ENCODE results near the gene OR8B2. TPM values are rescaled to one million over a fixed set of nuclear protein-coding genes. Genes with fewer than 3 reads are reported as not detected.
"Not testable (repeated sequence)": the region's sequence is repeated elsewhere in the genome, so short reads cannot be mapped to it uniquely, and the experiment has no call there.

OR8B2 gene
- total RNA-seq, 2 experiments from 2014 or later: not detected

DNA sequence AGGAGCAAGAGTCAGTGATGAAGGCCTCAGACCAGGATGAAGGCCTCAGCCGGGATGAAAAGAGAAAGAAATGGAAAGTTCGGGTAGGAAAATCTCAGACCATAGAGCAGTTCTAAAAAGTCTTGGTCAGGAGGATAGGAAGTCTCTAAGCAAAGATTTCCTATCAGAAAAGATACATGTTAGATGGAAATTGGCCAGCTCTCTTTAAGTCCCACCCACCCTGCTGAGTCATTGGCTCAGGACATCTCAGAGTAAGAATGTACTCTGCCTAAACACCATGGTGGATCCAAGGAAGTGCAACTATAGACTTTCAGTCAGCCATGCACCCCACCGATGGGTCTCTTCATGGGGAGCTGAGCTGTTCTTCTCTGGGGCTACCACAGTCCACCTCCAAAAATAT, 10.1 kb upstream of the OR8B2 start:
- POLR2A ChIA-PET: no interaction called here

GRCh38 chr11:124382857-124383256, 1.4 kb downstream of the OR8B2 start:
- intact Hi-C loops (cut with micrococcal nuclease); H3K36me3 Mint-ChIP-seq (ENCODE audit: low read depth); POLR2A ChIA-PET; H3K4me3 Mint-ChIP-seq; H3K27me3 Mint-ChIP-seq; ATAC-seq; DNase-seq; H3K27ac Mint-ChIP-seq; CTCF ChIA-PET; H3K9me3 Mint-ChIP-seq; H3K4me1 Mint-ChIP-seq (ENCODE audit: low read depth): not testable (repeated sequence)

More for the DNA sequence above, 10.1 kb upstream of the OR8B2 start:
- Mint-ChIP-seq H3K4me1 (ENCODE audit: low read depth) (no peaks in the 10 kb centered on the region), H3K27ac (no peak overlapping the region), H3K27me3 (peaks cover 5% of the 10 kb centered on the region), H3K4me3 (no peak overlapping the region), H3K36me3 (ENCODE audit: low read depth) (no peaks in the 10 kb centered on the region), H3K9me3 (no peaks in the 10 kb centered on the region)
- TF ChIP-seq, protein P1, sequence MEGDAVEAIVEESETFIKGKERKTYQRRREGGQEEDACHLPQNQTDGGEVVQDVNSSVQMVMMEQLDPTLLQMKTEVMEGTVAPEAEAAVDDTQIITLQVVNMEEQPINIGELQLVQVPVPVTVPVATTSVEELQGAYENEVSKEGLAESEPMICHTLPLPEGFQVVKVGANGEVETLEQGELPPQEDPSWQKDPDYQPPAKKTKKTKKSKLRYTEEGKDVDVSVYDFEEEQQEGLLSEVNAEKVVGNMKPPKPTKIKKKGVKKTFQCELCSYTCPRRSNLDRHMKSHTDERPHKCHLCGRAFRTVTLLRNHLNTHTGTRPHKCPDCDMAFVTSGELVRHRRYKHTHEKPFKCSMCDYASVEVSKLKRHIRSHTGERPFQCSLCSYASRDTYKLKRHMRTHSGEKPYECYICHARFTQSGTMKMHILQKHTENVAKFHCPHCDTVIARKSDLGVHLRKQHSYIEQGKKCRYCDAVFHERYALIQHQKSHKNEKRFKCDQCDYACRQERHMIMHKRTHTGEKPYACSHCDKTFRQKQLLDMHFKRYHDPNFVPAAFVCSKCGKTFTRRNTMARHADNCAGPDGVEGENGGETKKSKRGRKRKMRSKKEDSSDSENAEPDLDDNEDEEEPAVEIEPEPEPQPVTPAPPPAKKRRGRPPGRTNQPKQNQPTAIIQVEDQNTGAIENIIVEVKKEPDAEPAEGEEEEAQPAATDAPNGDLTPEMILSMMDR (IDR thresholded peaks at IDR 0.05): no peak
- ATAC-seq (no peak), DNase-seq (peak; percentile 5)
- intact Hi-C loops (cut with micrococcal nuclease): no loop called here
- CTCF ChIA-PET: no interaction called here

DNA sequence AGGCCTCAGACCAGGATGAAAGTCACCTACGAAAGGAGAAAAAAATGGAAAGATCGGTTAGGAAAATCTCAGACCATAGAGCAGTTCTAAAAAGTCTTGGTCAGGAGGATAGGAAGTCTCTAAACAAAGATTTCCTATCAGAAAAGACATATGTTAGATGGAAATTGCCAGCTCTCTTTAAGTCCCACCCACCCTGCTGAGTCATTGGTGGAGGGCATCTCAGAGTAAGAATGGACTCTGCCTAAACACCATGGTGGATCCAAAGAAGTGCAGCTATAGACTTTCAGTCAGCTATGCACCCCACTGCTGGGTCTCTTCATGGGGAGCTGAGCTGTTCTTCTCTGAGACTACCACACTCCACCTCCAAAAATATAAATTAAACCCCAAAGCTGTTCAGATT, 3.7 kb downstream of the OR8B2 start:
- ChIA-PET POLR2A (no interaction called here), CTCF (no interaction called here)
- Mint-ChIP-seq H3K4me1 (ENCODE audit: low read depth) (no peaks in the 10 kb centered on the region), H3K27me3 (no peaks in the 10 kb centered on the region), H3K4me3 (no peak overlapping the region), H3K9me3 (no peaks in the 10 kb centered on the region), H3K36me3 (ENCODE audit: low read depth) (no peaks in the 10 kb centered on the region), H3K27ac (no peak overlapping the region)
- ATAC-seq: no peak
- intact Hi-C loops (cut with micrococcal nuclease): no loop called here
- TF ChIP-seq, protein P1 (IDR thresholded peaks at IDR 0.05): no peak
- no peak for DNase-seq

GRCh38 chr11:124376280-124376679, 8.0 kb downstream of the OR8B2 start:
- Mint-ChIP-seq H3K4me1 (ENCODE audit: low read depth) (no peaks in the 10 kb centered on the region), H3K27me3 (no peaks in the 10 kb centered on the region), H3K9me3 (no peaks in the 10 kb centered on the region), H3K36me3 (ENCODE audit: low read depth) (no peaks in the 10 kb centered on the region), H3K4me3 (no peak overlapping the region), H3K27ac (no peak overlapping the region)
- ChIA-PET CTCF (no interaction called here), POLR2A (no interaction called here)
- intact Hi-C loops (cut with micrococcal nuclease): no loop called here
- TF ChIP-seq, protein P1 (IDR thresholded peaks at IDR 0.05): no peak
- ATAC-seq (no peak), DNase-seq (no peak)

GRCh38 chr11:124359566-124359965, 24.7 kb downstream of the OR8B2 start:
- Mint-ChIP-seq H3K27ac (no peak overlapping the region), H3K27me3 (no peaks in the 10 kb centered on the region), H3K9me3 (no peaks in the 10 kb centered on the region), H3K4me1 (ENCODE audit: low read depth) (no peaks in the 10 kb centered on the region), H3K4me3 (no peak overlapping the region), H3K36me3 (ENCODE audit: low read depth) (no peaks in the 10 kb centered on the region)
- ATAC-seq (no peak), DNase-seq (no peak)
- intact Hi-C loops (cut with micrococcal nuclease): no loop called here
- CTCF ChIA-PET: interaction anchor here (0.7 kb wide), 1 partner anchor 114 kb away, joined by 3 read pairs; no protein-coding TSS in a partner anchor
- TF ChIP-seq, protein P1 (IDR thresholded peaks at IDR 0.05): no peak
- POLR2A ChIA-PET: no interaction called here
